Liver (tissue), 9 donors: ENCODE measurements around the gene LILRB2. TPM values are rescaled to one million over a fixed set of nuclear protein-coding genes. Genes with fewer than 3 reads are reported as not detected.
A peak's percentile ranks its signal among the peaks of the same experiment; 100 is the strongest.

ENCODE experiments used
- DNase-seq: peaks from one replicate; pipeline ENCODE4 v3.0.0-alpha.2; 2017; ENCODE audit warnings: low spot score
- H3K27ac ChIP-seq, 2 donors: one replicate each; pipeline ENCODE4 v1.7.0; 2013; ENCODE audit warnings: inconsistent platforms in 2 of 2, low read length in 2 of 2, control low read depth in 1 of 2, low read depth in 1 of 2, mild to moderate bottlenecking in 1 of 2
- H3K27me3 ChIP-seq, 4 donors: one replicate each; pipeline versions ENCODE4 v1.6.1 to v1.7.0; 2013; ENCODE audit warnings: low read length in 3 of 4, inconsistent platforms in 1 of 4, mild to moderate bottlenecking in 1 of 4, moderate library complexity in 1 of 4; ENCODE audit not compliant: control insufficient read depth in 4 of 4, insufficient read depth in 4 of 4
- H3K36me3 ChIP-seq, 4 donors: one replicate each; pipeline versions ENCODE4 v1.6.1 to v1.7.0; 2013; ENCODE audit warnings: low read length in 3 of 4, mild to moderate bottlenecking in 3 of 4, low read depth in 1 of 4, moderate library complexity in 1 of 4; ENCODE audit not compliant: control insufficient read depth in 4 of 4, insufficient read depth in 3 of 4
- H3K4me1 ChIP-seq, 4 donors: one replicate each; pipeline versions ENCODE4 v1.6.1 to v1.7.0; 2013; ENCODE audit warnings: low read length in 3 of 4, mild to moderate bottlenecking in 3 of 4, moderate library complexity in 1 of 4; ENCODE audit not compliant: control insufficient read depth in 4 of 4, insufficient read depth in 4 of 4
- H3K4me3 ChIP-seq, 3 donors: one replicate each; pipeline versions ENCODE4 v1.6.1 to v1.7.0; 2013; ENCODE audit warnings: low read length in 3 of 3, control low read depth in 1 of 3, low read depth in 1 of 3, mild to moderate bottlenecking in 1 of 3
- H3K9ac ChIP-seq, 2 donors: one replicate each; pipeline ENCODE4 v1.7.0; 2013; ENCODE audit warnings: low read length in 2 of 2, mild to moderate bottlenecking in 2 of 2, moderate library complexity in 2 of 2, control low read depth in 1 of 2, low read depth in 1 of 2
- H3K9me3 ChIP-seq, 4 donors: one replicate each; pipeline versions ENCODE4 v1.6.1 to v1.7.0; 2013; ENCODE audit warnings: low read length in 3 of 4; ENCODE audit not compliant: control insufficient read depth in 4 of 4
- ATF3 ChIP-seq: IDR thresholded peaks from 2 replicates; pipeline ENCODE4 v1.6.1; 2016; ENCODE audit warnings: antibody characterized with exemption
- EGR1 ChIP-seq, 2 donors: IDR thresholded peaks; 2 replicates each; pipeline ENCODE4 v1.6.1; 2016 to 2018; ENCODE audit warnings: antibody characterized with exemption in 2 of 2, low read depth in 2 of 2
- FOXA1 ChIP-seq: IDR thresholded peaks from 2 replicates; pipeline ENCODE4 v1.6.1; 2016; ENCODE audit warnings: antibody characterized with exemption
- FOXA2 ChIP-seq: IDR thresholded peaks from 2 replicates; pipeline ENCODE4 v1.6.1; 2016; ENCODE audit warnings: antibody characterized with exemption
- GABPA ChIP-seq, 2 donors: IDR thresholded peaks in 1 of 2; conservative IDR thresholded peaks in 1 of 2; 2 replicates each; pipeline ENCODE4 v1.6.1; 2016; ENCODE audit warnings: antibody characterized with exemption in 2 of 2, mild to moderate bottlenecking in 1 of 2, moderate library complexity in 1 of 2
- HNF4A ChIP-seq, 2 donors: conservative IDR thresholded peaks; 2 replicates each; pipeline ENCODE4 v1.6.1; 2016; ENCODE audit warnings: antibody characterized with exemption in 2 of 2, mild to moderate bottlenecking in 2 of 2
- HNF4G ChIP-seq: IDR thresholded peaks from 2 replicates; pipeline ENCODE4 v1.6.1; 2016; ENCODE audit warnings: antibody characterized with exemption
- JUND ChIP-seq, 2 donors: IDR thresholded peaks; 2 replicates each; pipeline ENCODE4 v1.6.1; 2016; ENCODE audit warnings: antibody characterized with exemption in 2 of 2
- NR2F2 ChIP-seq: IDR thresholded peaks from 2 replicates; pipeline ENCODE4 v1.6.1; 2016; ENCODE audit warnings: antibody characterized with exemption
- RAD21 ChIP-seq, 2 donors: IDR thresholded peaks; 2 replicates each; pipeline ENCODE4 v1.6.1; 2016; ENCODE audit warnings: antibody characterized with exemption in 2 of 2, mild to moderate bottlenecking in 2 of 2
- RXRA ChIP-seq, 2 donors: IDR thresholded peaks; 2 replicates each; pipeline ENCODE4 v1.6.1; 2017 to 2018; ENCODE audit warnings: antibody characterized with exemption in 2 of 2, mild to moderate bottlenecking in 1 of 2
- SP1 ChIP-seq: IDR thresholded peaks from 2 replicates; pipeline ENCODE4 v1.6.1; 2018; ENCODE audit warnings: antibody characterized with exemption, mild to moderate bottlenecking
- TAF1 ChIP-seq: conservative IDR thresholded peaks from 2 replicates; pipeline ENCODE4 v1.6.1; 2016; ENCODE audit warnings: antibody characterized with exemption, mild to moderate bottlenecking
- YY1 ChIP-seq: IDR thresholded peaks from 2 replicates; pipeline ENCODE4 v1.6.1; 2016; ENCODE audit warnings: antibody characterized with exemption, mild to moderate bottlenecking
- ZBTB33 ChIP-seq: IDR thresholded peaks from 2 replicates; pipeline ENCODE4 v1.6.1; 2016; ENCODE audit warnings: antibody characterized with exemption
- WGBS: extraction: QIAGEN DNeasy Blood & Tissue Kit; methylation state at CpG from one replicate; pipeline ENCODE4 v1.1.7; 2013; 5-methylcytosine and 5-hydroxymethylcytosine counted together
- polyA plus RNA-seq, 2 donors: library from polyadenylated mRNA; stranded (reverse) in 1 of 2; unstranded in 1 of 2; fragments of 200-250 nt in 1 of 2; fragments of >200 nt in 1 of 2; fragmentation: Nextera tagmentation in 1 of 2; extraction: Ambion mirVana in 1 of 2; gene quantifications; one replicate each; pipeline versions ENCODE4 v1.2.1 to v1.2.3, GENCODE V29; 2013 to 2015
- total RNA-seq, 2 donors: library from RNA; depleted of rRNA; stranded (reverse); fragments of >200 nt; gene quantifications; one replicate each; pipeline ENCODE4 v1.2.3, GENCODE V29; 2014
- TF ChIP-seq, protein P1 (sequence below): IDR thresholded peaks from 2 replicates; pipeline ENCODE4 v1.6.1; 2016; ENCODE audit warnings: antibody characterized with exemption
- TF ChIP-seq, protein P2 (sequence below): fragments of 150-350 bp; IDR thresholded peaks from 2 replicates; pipeline ENCODE4 v1.5.1; 2017; ENCODE audit warnings: improper control_type of control experiment, low read depth, low read length; ENCODE audit not compliant: missing input control
- TF ChIP-seq, protein P3 (sequence below): IDR thresholded peaks from 2 replicates; pipeline ENCODE4 v1.6.1; 2016; ENCODE audit warnings: antibody characterized with exemption, mild to moderate bottlenecking
- donor health status: healthy.
- donor health status: healthy.
- donor health status: healthy.
- donor health status: healthy.
- donor health status: healthy.

LILRB2 gene
- total and polyA plus RNA-seq, 4 donors: 2.2 to 6.1 (median 5.2) TPM

- no peaks in the 10 kb centered on the region for H3K4me1 ChIP-seq
- DNase-seq: no peak
Measured at GRCh38 chr19:54312436-54313377, 31.8 kb upstream of the LILRB2 start, which contains the start of gene LILRA5. TSS of gene LILRA5 (minus strand) at chr19:54313166. CDS start at chr19:54313019, 147 bp downstream.

DNA sequence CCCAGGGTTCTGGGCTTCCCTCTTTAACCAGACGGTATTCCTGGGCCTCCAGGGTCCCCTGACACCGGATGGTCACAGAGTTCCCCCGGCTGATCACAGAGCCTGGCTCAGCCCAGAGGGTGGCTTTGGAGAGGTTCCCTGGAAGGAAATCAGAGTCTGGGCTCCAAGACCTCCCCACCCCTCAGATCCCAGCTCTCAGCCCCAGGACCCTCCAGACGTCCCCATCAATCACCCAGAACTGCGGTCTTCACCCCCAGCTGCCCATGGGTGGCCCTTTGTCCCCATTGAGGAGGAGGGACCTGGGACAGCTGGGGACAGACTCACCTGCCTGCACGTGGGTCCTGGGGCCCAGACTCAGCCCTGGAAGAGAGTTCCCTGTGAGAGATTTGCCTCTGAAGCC, 31.1 kb upstream of the LILRB2 start:
- Histone ChIP-seq H3K27ac (no peak overlapping the region), H3K9ac (no peak overlapping the region), H3K36me3 (no peaks in the 10 kb centered on the region), H3K27me3 (peaks cover 0 to 3% (median 1%) of the 10 kb centered on the region in 4 donors), H3K4me3 (no peak overlapping the region), H3K4me1 (no peaks in the 10 kb centered on the region), H3K9me3 (peaks cover 0 to 2% (median 0%) of the 10 kb centered on the region in 4 donors)
- no peak for DNase-seq
- TF ChIP-seq, protein P1, sequence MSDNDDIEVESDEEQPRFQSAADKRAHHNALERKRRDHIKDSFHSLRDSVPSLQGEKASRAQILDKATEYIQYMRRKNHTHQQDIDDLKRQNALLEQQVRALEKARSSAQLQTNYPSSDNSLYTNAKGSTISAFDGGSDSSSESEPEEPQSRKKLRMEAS: no peak
- TF ChIP-seq GABPA (IDR thresholded peaks at IDR 0.05 in 1 of 2, conservative IDR thresholded peaks at IDR 0.05 in 1 of 2): no peak
- TF ChIP-seq EGR1 (IDR thresholded peaks at IDR 0.05; ENCODE audit: low read depth in 2 of 2): no peak
- no peak for TF ChIP-seq FOXA1
- TF ChIP-seq, protein P2, sequence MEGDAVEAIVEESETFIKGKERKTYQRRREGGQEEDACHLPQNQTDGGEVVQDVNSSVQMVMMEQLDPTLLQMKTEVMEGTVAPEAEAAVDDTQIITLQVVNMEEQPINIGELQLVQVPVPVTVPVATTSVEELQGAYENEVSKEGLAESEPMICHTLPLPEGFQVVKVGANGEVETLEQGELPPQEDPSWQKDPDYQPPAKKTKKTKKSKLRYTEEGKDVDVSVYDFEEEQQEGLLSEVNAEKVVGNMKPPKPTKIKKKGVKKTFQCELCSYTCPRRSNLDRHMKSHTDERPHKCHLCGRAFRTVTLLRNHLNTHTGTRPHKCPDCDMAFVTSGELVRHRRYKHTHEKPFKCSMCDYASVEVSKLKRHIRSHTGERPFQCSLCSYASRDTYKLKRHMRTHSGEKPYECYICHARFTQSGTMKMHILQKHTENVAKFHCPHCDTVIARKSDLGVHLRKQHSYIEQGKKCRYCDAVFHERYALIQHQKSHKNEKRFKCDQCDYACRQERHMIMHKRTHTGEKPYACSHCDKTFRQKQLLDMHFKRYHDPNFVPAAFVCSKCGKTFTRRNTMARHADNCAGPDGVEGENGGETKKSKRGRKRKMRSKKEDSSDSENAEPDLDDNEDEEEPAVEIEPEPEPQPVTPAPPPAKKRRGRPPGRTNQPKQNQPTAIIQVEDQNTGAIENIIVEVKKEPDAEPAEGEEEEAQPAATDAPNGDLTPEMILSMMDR: no peak
- TF ChIP-seq HNF4G: no peak
- TF ChIP-seq FOXA2: no peak
- TF ChIP-seq ATF3: no peak
- TF ChIP-seq YY1: no peak
- no peak for TF ChIP-seq TAF1
- TF ChIP-seq, protein P3, sequence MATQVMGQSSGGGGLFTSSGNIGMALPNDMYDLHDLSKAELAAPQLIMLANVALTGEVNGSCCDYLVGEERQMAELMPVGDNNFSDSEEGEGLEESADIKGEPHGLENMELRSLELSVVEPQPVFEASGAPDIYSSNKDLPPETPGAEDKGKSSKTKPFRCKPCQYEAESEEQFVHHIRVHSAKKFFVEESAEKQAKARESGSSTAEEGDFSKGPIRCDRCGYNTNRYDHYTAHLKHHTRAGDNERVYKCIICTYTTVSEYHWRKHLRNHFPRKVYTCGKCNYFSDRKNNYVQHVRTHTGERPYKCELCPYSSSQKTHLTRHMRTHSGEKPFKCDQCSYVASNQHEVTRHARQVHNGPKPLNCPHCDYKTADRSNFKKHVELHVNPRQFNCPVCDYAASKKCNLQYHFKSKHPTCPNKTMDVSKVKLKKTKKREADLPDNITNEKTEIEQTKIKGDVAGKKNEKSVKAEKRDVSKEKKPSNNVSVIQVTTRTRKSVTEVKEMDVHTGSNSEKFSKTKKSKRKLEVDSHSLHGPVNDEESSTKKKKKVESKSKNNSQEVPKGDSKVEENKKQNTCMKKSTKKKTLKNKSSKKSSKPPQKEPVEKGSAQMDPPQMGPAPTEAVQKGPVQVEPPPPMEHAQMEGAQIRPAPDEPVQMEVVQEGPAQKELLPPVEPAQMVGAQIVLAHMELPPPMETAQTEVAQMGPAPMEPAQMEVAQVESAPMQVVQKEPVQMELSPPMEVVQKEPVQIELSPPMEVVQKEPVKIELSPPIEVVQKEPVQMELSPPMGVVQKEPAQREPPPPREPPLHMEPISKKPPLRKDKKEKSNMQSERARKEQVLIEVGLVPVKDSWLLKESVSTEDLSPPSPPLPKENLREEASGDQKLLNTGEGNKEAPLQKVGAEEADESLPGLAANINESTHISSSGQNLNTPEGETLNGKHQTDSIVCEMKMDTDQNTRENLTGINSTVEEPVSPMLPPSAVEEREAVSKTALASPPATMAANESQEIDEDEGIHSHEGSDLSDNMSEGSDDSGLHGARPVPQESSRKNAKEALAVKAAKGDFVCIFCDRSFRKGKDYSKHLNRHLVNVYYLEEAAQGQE: no peak
- no peak for TF ChIP-seq RAD21 (IDR thresholded peaks at IDR 0.05)
- no peak for TF ChIP-seq JUND (IDR thresholded peaks at IDR 0.05)
- no peak for TF ChIP-seq ZBTB33
- TF ChIP-seq RXRA (IDR thresholded peaks at IDR 0.05): no peak
- TF ChIP-seq NR2F2: no peak
- TF ChIP-seq SP1: no peak
- no peak for TF ChIP-seq HNF4A (conservative IDR thresholded peaks at IDR 0.05)
- 63% methylated on average over 6 of the region's 6 CpGs for WGBS

More at GRCh38 chr19:54312436-54313377, 31.8 kb upstream of the LILRB2 start, which contains the start of gene LILRA5:
- H3K9me3 ChIP-seq: peaks cover 0 to 2% (median 0%) of the 10 kb centered on the region in 4 donors
- no peak within 1 kb of the TSS for H3K4me3 ChIP-seq
- H3K36me3 ChIP-seq: no peaks in the 10 kb centered on the region
- peak within 1 kb of the TSS in 1 of 2 donors; percentile 38 for H3K27ac ChIP-seq
- H3K9ac ChIP-seq: peak within 1 kb of the TSS in 1 of 2 donors; percentile 8
- 52% methylated on average over 13 of the region's 13 CpGs for WGBS
- H3K27me3 ChIP-seq: peaks cover 0 to 3% (median 1%) of the 10 kb centered on the region in 4 donors
- no peak for TF ChIP-seq JUND (IDR thresholded peaks at IDR 0.05)
- TF ChIP-seq FOXA2: no peak
